Erythroblast (primary cell): ENCODE measurements around the gene KCTD10.

Experiments used
- GATA1 ChIP-seq: IDR thresholded peaks from 2 replicates; pipeline ENCODE4 v1.6.1; 2011; ENCODE audit warnings: low read depth, mild to moderate bottlenecking, control low read depth, low read length, moderate library complexity
- POLR2A ChIP-seq: IDR thresholded peaks from 2 replicates; pipeline ENCODE4 v1.6.1; 2011; ENCODE audit warnings: mild to moderate bottlenecking, low read length

DNA sequence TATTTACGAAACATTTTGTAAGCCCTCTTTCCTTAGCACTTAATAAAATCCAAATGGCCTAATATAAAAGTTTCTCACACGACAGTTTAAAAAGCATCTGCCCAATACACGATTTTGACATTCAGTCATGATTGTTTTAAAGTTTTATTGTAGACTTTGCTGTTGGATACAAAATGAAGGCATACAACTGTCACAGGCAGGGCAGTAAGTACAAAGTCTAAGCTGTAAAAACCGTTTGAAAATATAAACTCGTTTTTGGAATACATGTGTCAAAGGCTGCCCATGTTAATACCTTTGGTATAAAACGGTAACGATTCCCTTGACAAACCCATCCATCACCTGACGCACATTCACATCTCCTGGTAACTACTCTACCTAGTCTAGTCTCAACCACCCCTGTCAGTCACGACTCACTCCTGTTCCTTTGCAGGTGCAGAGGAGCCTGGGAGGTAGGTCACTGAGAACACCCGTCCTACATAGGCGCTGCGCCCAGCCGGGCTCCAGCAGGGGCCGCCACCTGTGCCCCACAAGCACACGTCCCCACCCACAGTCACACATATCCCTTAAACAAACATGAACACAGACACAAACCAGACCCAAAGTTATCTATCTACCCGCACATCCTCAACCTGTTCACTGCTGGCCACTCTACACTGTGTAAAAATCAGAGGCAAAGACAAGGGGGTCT lies 27.1 kb downstream of the KCTD10 start:
- TF ChIP-seq POLR2A: no peak
- no peak for TF ChIP-seq GATA1
